SK-N-SH treated with all-trans-retinoic acid at 6 μM for 48 hours (cell line): ENCODE results near the gene LGALS7B.
"Not testable (repeated sequence)": the region's sequence is repeated elsewhere in the genome, so short reads cannot be mapped to it uniquely, and the experiment has no call there.

Source experiments
- ATAC-seq: fragments of 200-7000 bp; cut with Tn5 transposase; 3 replicates; pipeline ENCODE4 v1.9.1; 2020; ENCODE audit warnings: mild to moderate bottlenecking, moderate library complexity
- ARNTL ChIP-seq: fragments of 450-650 bp; formaldehyde crosslinking; IDR thresholded peaks from 2 replicates; pipeline ENCODE4 v1.5.0; 2020; ENCODE audit warnings: low read depth, mild to moderate bottlenecking, moderate library complexity, borderline replicate concordance
- BACH2 ChIP-seq: fragments of 250-450 bp; sonication (Bioruptor Pico); IDR thresholded peaks from 2 replicates; pipeline ENCODE4 v1.9.0; 2021; ENCODE audit warnings: mild to moderate bottlenecking, borderline replicate concordance
- CREB5 ChIP-seq: fragments of 250-450 bp; sonication (Bioruptor Pico); IDR thresholded peaks from 2 replicates; pipeline ENCODE4 v1.5.1; 2020; ENCODE audit warnings: low read depth, mild to moderate bottlenecking, moderate library complexity
- CSDC2 ChIP-seq: fragments of 250-450 bp; sonication (Bioruptor Pico); IDR thresholded peaks from 2 replicates; pipeline ENCODE4 v1.5.0; 2020; ENCODE audit warnings: mild to moderate bottlenecking, moderate library complexity
- CSRNP3 ChIP-seq: fragments of 250-450 bp; sonication (Bioruptor Pico); IDR thresholded peaks from 2 replicates; pipeline ENCODE4 v1.5.1; 2021; ENCODE audit warnings: mild to moderate bottlenecking, moderate library complexity
- GLIS3 ChIP-seq: fragments of 250-450 bp; sonication (Bioruptor Pico); IDR thresholded peaks from 2 replicates; pipeline ENCODE4 v1.5.0; 2020; ENCODE audit warnings: mild to moderate bottlenecking, moderate library complexity
- ISL1 ChIP-seq: fragments of 250-450 bp; sonication (Bioruptor Pico); IDR thresholded peaks from 2 replicates; pipeline ENCODE4 v2.1.2; 2022; ENCODE audit warnings: mild to moderate bottlenecking, moderate library complexity
- OSR1 ChIP-seq: fragments of 250-450 bp; sonication (Bioruptor Pico); IDR thresholded peaks from 2 replicates; pipeline ENCODE4 v1.8.0; 2022; ENCODE audit warnings: moderate library complexity, mild to moderate bottlenecking, inconsistent platforms
- PATZ1 ChIP-seq: fragments of 250-450 bp; sonication (Bioruptor Pico); IDR thresholded peaks from 2 replicates; pipeline ENCODE4 v1.8.0; 2020; ENCODE audit warnings: mild to moderate bottlenecking, moderate library complexity, borderline replicate concordance
- POU6F1 ChIP-seq: fragments of 250-450 bp; sonication (Bioruptor Pico); IDR thresholded peaks from 2 replicates; pipeline ENCODE4 v1.8.0; 2021; ENCODE audit warnings: low read depth, mild to moderate bottlenecking, moderate library complexity, borderline replicate concordance
- PPARA ChIP-seq: fragments of 250-450 bp; sonication (Bioruptor Pico); IDR thresholded peaks from 2 replicates; pipeline ENCODE4 v1.5.0; 2020; ENCODE audit warnings: mild to moderate bottlenecking, borderline replicate concordance
- RARB ChIP-seq: fragments of 250-450 bp; sonication (Bioruptor Pico); IDR thresholded peaks from 2 replicates; pipeline ENCODE4 v1.8.0; 2021; ENCODE audit warnings: mild to moderate bottlenecking, moderate library complexity
- SNAI2 ChIP-seq: fragments of 250-450 bp; sonication (Bioruptor Pico); IDR thresholded peaks from 2 replicates; pipeline ENCODE4 v1.5.0; 2020; ENCODE audit warnings: mild to moderate bottlenecking, moderate library complexity
- TCF4 ChIP-seq: fragments of 250-450 bp; sonication (Bioruptor Pico); IDR thresholded peaks from 2 replicates; pipeline ENCODE4 v1.8.0; 2021; ENCODE audit warnings: mild to moderate bottlenecking, moderate library complexity, borderline replicate concordance
- TSHZ2 ChIP-seq: fragments of 250-450 bp; sonication (Bioruptor Pico); IDR thresholded peaks from 2 replicates; pipeline ENCODE4 v1.5.0; 2020; ENCODE audit warnings: mild to moderate bottlenecking, moderate library complexity
- ZC3H10 ChIP-seq: fragments of 250-450 bp; sonication (Bioruptor Pico); IDR thresholded peaks from 2 replicates; pipeline ENCODE4 v1.5.1; 2021; ENCODE audit warnings: mild to moderate bottlenecking, moderate library complexity
- ZNF70 ChIP-seq: fragments of 450-650 bp; formaldehyde crosslinking; IDR thresholded peaks from 2 replicates; pipeline ENCODE4 v1.5.0; 2020; ENCODE audit warnings: mild to moderate bottlenecking, moderate library complexity
- ZNF8 ChIP-seq: fragments of 450-650 bp; formaldehyde crosslinking; IDR thresholded peaks from 2 replicates; pipeline ENCODE4 v1.5.0; 2020; ENCODE audit warnings: mild to moderate bottlenecking, moderate library complexity

The LGALS7B gene

GRCh38 chr19:38769635-38770211 is 19.3 kb upstream of the LGALS7B start:
- no peak for TF ChIP-seq SNAI2 (CRISPR knock-in tag)
- ATAC-seq: peak; percentile 77

- ATAC-seq: peak; percentile 30; the same call in 2 of the 3 replicates
These were observed 18.6 kb upstream of the LGALS7B start for GRCh38 chr19:38770228-38770948.

- ATAC-seq: peak; percentile 80
These were observed 18.1 kb upstream of the LGALS7B start for GRCh38 chr19:38770949-38771275.

- not testable (repeated sequence) for ATAC-seq
These were observed 17.4 kb upstream of the LGALS7B start for GRCh38 chr19:38771569-38771968.

GRCh38 chr19:38773469-38774177 is 15.4 kb upstream of the LGALS7B start, which contains the start of gene LGALS7:
Gene LGALS7 (minus strand): TSS chr19:38773517. CDS start chr19:38773492, 25 bp downstream.
- no peak for TF ChIP-seq RARB (CRISPR knock-in tag)
- ATAC-seq: no peak

- ATAC-seq: no peak
- TF ChIP-seq ZNF70: no peak
- TF ChIP-seq ARNTL (CRISPR knock-in tag): no peak
- TF ChIP-seq OSR1 (CRISPR knock-in tag): no peak
- TF ChIP-seq GLIS3 (CRISPR knock-in tag): no peak
- no peak for TF ChIP-seq TCF4 (CRISPR knock-in tag)
- TF ChIP-seq TSHZ2 (CRISPR knock-in tag): no peak
- TF ChIP-seq PPARA (CRISPR knock-in tag): no peak
These were observed 14.6 kb upstream of the LGALS7B start for GRCh38 chr19:38774181-38774950.

- ATAC-seq: no peak
- TF ChIP-seq CSDC2 (CRISPR knock-in tag) (no peak), BACH2 (no peak), ZNF8 (CRISPR knock-in tag) (no peak)
These were observed 10.3 kb upstream of the LGALS7B start for GRCh38 chr19:38778733-38779132.

GRCh38 chr19:38780443-38780842 is 8.6 kb upstream of the LGALS7B start:
- no peak for ATAC-seq
- no peak for TF ChIP-seq TCF4 (CRISPR knock-in tag)
- TF ChIP-seq CSRNP3 (CRISPR knock-in tag): no peak
- TF ChIP-seq POU6F1: no peak
- TF ChIP-seq RARB (CRISPR knock-in tag): no peak
- no peak for TF ChIP-seq ZC3H10 (CRISPR knock-in tag)
- no peak for TF ChIP-seq PATZ1 (CRISPR knock-in tag)
- TF ChIP-seq ISL1: no peak
- TF ChIP-seq PPARA (CRISPR knock-in tag): no peak
- TF ChIP-seq CREB5 (CRISPR knock-in tag): no peak
- TF ChIP-seq CSDC2 (CRISPR knock-in tag): no peak
- no peak for TF ChIP-seq OSR1 (CRISPR knock-in tag)
- TF ChIP-seq ZNF8 (CRISPR knock-in tag): no peak
